ENCODE data around the gene TSR3.

The TSR3 gene

DNA sequence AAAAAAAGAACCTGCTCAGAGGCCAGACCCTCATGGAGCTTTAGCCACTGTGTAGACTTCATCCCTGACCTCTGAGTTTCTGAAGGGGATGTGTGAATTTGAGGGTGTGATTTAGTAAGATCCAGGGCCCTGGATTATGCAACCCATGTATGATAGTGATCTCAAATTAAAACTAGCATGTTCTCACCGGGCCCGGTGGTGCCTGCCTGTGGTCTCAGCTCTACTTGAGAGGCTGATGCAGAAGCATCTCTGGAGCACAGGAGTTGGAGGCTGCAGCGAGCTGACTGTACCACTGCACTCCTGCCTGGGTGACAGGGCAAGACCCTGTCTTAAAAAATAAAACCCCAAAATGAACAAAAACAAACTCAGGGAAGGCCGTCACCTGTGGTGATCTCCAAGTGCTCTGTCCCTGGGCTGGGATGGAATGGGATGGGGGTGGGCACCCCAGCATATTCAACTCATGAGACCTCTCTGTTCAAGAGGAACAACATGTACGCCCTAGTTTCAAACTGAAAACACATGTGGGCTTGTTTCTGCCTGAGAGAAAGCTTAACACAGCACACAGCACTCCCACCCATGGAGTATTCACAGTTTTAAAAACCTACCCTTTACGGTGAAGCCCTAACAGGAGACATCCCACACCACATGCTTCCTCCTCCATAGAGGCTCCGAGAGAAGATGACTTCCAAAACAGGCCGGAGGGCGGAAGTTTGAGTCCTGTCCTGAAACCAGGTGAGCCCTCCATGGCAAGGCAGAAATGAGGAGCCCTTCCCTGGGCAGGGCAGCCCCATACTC is 30.1 kb upstream of the TSR3 start:
- no peaks in the 10 kb centered on the region for H3K27me3 Mint-ChIP-seq (ENCODE audit: low read depth)
- peaks cover 13% of the 10 kb centered on the region for H3K4me1 Mint-ChIP-seq (ENCODE audit: low read depth)
- peaks cover 7% of the 10 kb centered on the region for H3K36me3 Mint-ChIP-seq (ENCODE audit: low read depth)
- no peak overlapping the region for H3K27ac Mint-ChIP-seq
- no peak overlapping the region for H3K4me3 Mint-ChIP-seq
- H3K9me3 Mint-ChIP-seq: no peaks in the 10 kb centered on the region

DNA sequence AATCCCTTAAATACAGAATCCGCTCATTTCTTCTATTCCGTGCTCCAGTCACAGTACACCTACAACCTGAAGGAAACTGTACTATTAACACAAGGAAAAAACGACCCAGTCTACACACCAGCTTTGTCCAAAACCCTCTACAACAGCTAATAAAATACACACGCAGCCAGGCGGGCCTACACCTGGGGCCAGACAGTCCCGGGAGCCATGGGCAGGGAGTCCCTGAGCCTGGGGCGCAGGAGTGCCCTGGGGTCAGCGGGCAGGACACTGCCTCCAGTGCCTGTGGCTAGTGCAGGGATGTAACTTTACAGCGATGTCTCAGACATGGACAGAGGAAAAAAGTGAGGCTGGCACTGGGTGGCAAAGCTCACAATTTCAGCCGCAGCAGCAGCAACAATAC is 28.5 kb upstream of the TSR3 start:
- Mint-ChIP-seq H3K9me3 (no peaks in the 10 kb centered on the region), H3K4me3 (peak overlapping the region; percentile 72), H3K27me3 (ENCODE audit: low read depth) (no peaks in the 10 kb centered on the region), H3K36me3 (ENCODE audit: low read depth) (peaks cover 7% of the 10 kb centered on the region), H3K4me1 (ENCODE audit: low read depth) (peaks cover 15% of the 10 kb centered on the region), H3K27ac (peak overlapping the region; percentile 34)

DNA sequence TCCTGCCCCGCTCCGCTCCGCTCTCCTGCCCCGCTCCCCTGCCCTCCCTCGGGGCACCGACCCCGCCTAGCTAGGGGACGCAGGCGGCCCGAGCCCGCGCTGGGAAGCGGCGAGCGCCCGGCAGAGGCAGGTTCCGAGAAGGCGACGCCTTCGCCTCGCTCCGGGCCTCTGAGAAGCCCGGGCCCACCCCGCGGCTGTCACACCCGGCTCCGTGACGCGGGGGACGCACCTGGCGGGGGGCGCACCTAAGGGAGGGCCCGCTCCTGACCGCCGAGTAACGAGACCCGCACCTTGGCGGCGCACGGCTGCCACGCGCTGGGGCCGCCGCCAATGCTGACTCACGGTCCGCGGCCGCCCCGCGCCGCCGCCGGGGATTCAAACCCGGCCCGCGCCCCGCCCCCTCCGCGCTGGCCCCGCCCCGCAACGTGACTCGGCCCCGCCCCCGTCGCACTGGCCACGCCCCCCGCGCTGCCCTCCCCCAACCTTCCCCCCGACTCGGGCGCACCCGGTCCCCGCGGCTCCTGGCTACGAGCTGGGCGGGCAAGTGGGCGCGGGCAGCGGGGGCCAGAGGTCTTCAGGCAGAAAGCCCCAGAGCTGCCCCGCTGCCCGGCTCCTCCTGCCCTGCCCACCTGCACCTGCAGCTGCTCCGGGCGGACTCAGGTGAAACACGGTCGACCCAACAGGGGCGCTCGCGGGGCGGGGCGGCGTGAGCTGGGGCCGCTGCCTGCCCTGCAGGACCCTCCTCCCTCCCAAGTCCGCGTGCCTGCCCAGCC is 27.8 kb upstream of the TSR3 start:
- Mint-ChIP-seq H3K27ac (peak overlapping the region; percentile 34), H3K9me3 (no peaks in the 10 kb centered on the region), H3K4me3 (peak overlapping the region; percentile 72), H3K4me1 (ENCODE audit: low read depth) (peaks cover 15% of the 10 kb centered on the region), H3K27me3 (ENCODE audit: low read depth) (no peaks in the 10 kb centered on the region), H3K36me3 (ENCODE audit: low read depth) (peaks cover 4% of the 10 kb centered on the region)

DNA sequence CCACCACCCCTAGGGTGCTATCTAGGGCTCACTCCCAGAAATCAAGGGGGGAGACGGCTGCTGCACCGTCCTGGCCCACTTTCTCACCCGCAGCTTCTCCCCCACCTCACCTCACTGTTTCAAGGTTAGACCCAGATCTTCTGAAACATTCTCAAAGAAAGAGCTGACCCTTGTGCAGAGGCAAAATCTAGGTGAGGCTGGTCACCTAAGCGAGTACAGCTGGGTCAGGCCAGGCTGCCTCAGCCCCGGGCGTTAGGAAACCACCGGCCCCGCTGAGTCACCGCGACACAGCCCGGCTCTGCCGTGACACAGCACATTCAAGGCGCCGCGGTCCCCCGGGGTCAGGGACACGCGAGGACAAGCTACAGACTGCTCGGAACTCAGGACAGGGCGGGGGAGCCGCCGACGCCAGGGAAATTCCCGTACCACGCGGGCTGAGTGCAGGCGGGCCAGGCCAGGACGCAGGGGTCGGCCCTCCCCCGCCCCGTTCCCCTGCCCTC is 27.2 kb upstream of the TSR3 start:
- H3K27ac Mint-ChIP-seq: peak overlapping the region; percentile 90
- peak overlapping the region; percentile 81 for H3K4me3 Mint-ChIP-seq
- H3K36me3 Mint-ChIP-seq (ENCODE audit: low read depth): peaks cover 4% of the 10 kb centered on the region
- H3K4me1 Mint-ChIP-seq (ENCODE audit: low read depth): peaks cover 15% of the 10 kb centered on the region
- no peaks in the 10 kb centered on the region for H3K27me3 Mint-ChIP-seq (ENCODE audit: low read depth)
- no peaks in the 10 kb centered on the region for H3K9me3 Mint-ChIP-seq

DNA sequence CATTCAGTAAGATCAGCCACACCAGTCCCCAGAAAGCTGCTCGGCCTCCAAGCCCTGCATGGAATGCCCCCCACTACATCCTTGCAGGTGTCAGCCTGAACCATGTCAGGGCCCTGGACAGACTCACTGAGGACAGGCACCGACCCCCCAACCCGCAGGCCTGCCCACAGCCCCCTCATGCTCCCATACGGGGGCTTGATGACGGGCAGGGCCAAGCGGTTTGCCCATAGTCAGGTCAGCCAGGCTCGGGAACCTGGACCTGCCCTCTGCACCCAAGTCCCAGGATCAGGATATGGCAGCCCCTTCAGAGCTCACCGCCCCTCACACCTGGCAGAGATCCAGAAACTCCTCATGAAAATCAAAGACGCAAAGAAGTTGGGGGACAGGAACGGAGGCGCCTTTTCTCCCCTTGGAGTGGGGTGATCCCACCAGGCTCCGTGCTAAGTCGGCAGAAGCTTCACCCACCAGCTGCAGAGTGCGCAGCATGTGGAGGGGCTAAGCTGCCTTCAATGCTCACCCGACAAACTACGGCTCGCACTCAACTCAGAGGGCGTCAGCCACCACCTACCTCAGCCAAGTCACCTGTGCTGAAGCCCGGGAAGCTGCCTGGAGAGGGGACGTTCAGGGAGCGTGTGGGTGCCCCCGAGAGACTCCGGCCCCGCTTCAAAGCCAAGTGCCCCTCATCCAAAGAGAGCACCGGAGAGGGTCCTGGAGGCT is 26.6 kb upstream of the TSR3 start:
- H3K4me1 Mint-ChIP-seq (ENCODE audit: low read depth): peaks cover 15% of the 10 kb centered on the region
- H3K4me3 Mint-ChIP-seq: peak overlapping the region; percentile 81
- H3K27me3 Mint-ChIP-seq (ENCODE audit: low read depth): no peaks in the 10 kb centered on the region

DNA sequence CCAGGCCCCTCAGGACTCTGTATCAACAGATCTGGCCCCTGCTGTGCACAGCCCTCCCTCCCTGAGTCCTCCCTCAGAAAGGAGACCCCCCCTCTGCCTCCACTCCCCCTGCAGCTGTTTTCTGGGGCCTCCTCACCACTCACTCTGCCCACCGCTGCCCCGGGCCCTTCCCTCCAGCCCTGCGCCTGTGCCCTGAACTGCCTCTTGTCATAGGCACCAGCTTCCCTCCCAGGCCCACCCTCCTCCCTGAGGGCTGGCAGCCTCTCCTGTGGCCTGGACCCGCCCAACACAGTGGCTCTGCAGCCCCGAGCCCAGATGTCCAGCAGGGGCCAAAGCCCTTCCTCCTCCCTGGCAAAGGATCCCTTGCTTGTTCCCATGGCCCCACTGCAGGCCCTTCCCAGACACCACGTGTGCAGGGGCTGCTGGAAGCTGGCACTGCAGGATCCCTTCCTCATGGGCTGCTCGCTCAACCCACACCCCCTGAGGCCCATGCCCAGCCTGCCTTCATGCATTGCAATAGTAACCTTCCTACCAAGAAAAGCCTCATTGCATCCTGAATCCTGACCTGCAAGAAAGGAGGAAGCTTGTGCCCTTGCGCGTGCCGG is 25.8 kb upstream of the TSR3 start:
- H3K4me3 Mint-ChIP-seq: peak overlapping the region; percentile 81

More for the DNA sequence above, 26.6 kb upstream of the TSR3 start:
- Mint-ChIP-seq H3K9me3 (no peaks in the 10 kb centered on the region), H3K27ac (peak overlapping the region; percentile 90), H3K36me3 (ENCODE audit: low read depth) (peaks cover 4% of the 10 kb centered on the region)

DNA sequence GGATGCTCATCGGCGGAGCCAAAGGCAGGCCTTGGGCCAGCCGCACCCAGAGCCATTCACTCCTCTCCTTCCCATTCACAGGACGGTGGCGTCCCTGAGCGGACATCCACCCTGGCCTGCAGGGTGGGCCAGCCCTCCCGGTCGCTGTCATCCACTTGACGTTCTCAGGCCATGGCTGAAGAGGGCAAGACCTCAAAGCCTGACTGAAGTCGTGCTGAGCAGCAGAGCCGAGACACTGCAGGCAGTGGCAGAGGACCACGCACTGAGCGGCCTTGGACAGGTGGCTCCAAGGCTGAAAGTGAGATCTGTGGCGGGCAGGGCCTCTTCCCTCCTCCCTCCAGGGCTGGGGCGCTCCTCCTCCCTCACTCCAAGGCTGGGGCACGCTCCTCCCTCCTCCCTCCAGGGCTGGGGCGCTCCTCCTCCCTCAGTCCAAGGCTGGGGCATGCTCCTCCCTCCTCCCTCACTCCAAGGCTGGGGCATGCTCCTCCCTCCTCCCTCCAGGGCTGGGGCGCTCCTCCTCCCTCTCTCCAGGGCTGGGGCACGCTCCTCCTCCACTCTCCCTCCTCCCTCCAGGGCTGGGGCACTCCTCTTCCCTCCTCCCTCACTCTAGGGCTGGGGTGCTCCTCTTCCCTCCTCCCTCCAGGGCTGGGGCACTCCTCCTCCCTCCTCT is 24.2 kb upstream of the TSR3 start:
- H3K36me3 Mint-ChIP-seq (ENCODE audit: low read depth): peaks cover 2% of the 10 kb centered on the region
- H3K27me3 Mint-ChIP-seq (ENCODE audit: low read depth): no peaks in the 10 kb centered on the region
- H3K9me3 Mint-ChIP-seq: no peaks in the 10 kb centered on the region
- no peak overlapping the region for H3K27ac Mint-ChIP-seq
- H3K4me3 Mint-ChIP-seq: no peak overlapping the region
- peaks cover 15% of the 10 kb centered on the region for H3K4me1 Mint-ChIP-seq (ENCODE audit: low read depth)

More for the DNA sequence above, 25.8 kb upstream of the TSR3 start:
- H3K27ac Mint-ChIP-seq: peak overlapping the region; percentile 62
- peaks cover 4% of the 10 kb centered on the region for H3K36me3 Mint-ChIP-seq (ENCODE audit: low read depth)
- no peaks in the 10 kb centered on the region for H3K27me3 Mint-ChIP-seq (ENCODE audit: low read depth)
- no peaks in the 10 kb centered on the region for H3K9me3 Mint-ChIP-seq
- H3K4me1 Mint-ChIP-seq (ENCODE audit: low read depth): peaks cover 15% of the 10 kb centered on the region

DNA sequence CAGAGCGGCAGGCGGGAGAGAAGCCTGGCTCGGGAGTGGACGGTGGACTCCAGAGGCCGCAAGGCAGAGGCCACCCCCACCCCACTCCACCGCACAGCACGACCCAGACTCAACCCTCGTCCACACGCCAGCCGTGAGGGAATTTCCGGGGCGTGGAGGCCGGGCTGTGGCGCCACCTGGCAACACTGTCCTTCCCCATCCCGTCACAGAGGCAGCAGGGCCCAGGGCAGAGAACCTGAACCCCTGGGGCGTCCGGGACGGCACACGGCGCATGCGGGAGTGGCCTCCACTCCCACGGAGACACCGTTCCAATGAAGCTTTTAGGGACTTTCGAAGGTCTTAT is 23.6 kb upstream of the TSR3 start:
- Mint-ChIP-seq H3K9me3 (no peaks in the 10 kb centered on the region), H3K36me3 (ENCODE audit: low read depth) (peaks cover 1% of the 10 kb centered on the region), H3K27ac (no peak overlapping the region), H3K4me1 (ENCODE audit: low read depth) (peaks cover 15% of the 10 kb centered on the region), H3K27me3 (ENCODE audit: low read depth) (no peaks in the 10 kb centered on the region), H3K4me3 (no peak overlapping the region)

DNA sequence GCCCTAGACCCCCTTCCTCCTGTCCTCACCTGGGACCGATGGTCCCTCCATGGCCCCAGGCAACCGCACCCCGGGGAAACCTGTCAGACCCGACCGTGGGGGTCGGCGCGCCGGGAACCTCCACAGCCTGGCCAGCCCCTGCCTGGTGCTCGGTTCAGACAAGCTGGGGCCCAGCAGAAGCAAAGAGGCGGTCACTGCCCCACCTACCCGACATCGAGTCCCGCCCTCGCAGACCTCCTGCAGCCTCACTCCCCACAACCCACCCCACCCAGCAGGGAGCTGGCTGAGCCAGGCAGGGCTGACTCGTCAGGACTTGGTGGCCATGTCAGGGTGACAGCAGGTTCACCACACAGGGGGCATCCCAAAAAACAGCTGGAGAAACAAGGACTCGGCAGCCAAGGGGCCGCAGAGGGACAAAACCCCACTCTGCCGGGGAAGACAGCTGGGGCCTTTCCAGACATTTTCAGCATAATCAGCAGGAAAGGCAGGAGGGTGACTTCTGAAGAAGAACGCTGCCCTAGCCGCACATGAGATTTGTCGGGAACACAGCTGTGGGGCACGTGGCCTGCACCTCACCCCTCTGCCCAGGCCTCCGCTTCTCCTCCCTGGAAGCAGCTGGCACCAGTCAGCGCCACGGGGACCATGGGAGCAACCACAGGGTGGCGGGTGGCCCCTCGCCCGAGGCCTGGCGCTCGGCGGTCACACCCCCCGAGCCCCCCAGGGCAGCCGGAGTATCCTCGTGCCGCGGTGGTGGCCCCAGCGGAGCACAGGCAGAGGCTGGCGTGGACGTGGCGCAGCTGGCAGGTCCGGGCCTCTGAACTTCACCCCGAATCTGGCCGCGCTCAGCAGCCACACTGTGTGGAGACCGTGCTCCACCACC is 23.0 kb upstream of the TSR3 start:
- Mint-ChIP-seq H3K27me3 (ENCODE audit: low read depth) (no peaks in the 10 kb centered on the region), H3K27ac (no peak overlapping the region), H3K9me3 (no peaks in the 10 kb centered on the region)

DNA sequence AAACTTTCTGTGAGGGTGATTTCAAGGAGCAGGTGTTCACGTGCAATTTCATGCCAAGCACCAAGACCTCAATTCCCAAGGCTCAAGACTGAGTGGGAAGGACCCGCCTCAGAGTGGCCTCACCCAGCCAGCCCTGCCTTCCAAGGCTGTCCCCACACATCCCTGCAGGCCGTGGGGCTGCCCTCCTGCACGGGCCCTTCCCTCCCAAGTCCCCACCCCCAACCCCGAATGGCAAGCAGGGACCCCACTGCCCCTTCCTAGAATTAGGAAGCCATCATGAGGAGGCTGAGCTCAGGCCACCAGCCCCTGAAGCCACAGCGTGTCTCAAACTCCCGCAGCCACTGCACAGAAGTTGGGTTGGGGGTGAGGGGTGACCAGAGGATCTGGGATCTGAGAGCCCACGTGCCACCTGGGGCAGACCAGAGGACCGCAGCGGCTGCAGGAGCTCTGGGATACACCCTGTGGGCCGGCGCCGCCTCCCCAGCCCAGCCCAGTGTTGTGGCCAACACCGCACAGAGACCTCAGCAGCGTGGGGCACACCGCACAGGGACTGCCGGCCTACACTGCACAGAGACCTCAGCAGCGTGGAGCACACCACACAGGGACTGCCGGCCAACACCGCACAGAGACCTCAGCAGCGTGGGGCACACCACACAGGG is 20.7 kb upstream of the TSR3 start:
- peaks cover 2% of the 10 kb centered on the region for H3K4me1 Mint-ChIP-seq (ENCODE audit: low read depth)
- no peak overlapping the region for H3K27ac Mint-ChIP-seq
- H3K27me3 Mint-ChIP-seq (ENCODE audit: low read depth): no peaks in the 10 kb centered on the region
- no peaks in the 10 kb centered on the region for H3K9me3 Mint-ChIP-seq
- no peak overlapping the region for H3K4me3 Mint-ChIP-seq
- H3K36me3 Mint-ChIP-seq (ENCODE audit: low read depth): no peaks in the 10 kb centered on the region

More for the DNA sequence above, 23.0 kb upstream of the TSR3 start:
- Mint-ChIP-seq H3K36me3 (ENCODE audit: low read depth) (peaks cover 1% of the 10 kb centered on the region), H3K4me3 (no peak overlapping the region), H3K4me1 (ENCODE audit: low read depth) (peaks cover 13% of the 10 kb centered on the region)

DNA sequence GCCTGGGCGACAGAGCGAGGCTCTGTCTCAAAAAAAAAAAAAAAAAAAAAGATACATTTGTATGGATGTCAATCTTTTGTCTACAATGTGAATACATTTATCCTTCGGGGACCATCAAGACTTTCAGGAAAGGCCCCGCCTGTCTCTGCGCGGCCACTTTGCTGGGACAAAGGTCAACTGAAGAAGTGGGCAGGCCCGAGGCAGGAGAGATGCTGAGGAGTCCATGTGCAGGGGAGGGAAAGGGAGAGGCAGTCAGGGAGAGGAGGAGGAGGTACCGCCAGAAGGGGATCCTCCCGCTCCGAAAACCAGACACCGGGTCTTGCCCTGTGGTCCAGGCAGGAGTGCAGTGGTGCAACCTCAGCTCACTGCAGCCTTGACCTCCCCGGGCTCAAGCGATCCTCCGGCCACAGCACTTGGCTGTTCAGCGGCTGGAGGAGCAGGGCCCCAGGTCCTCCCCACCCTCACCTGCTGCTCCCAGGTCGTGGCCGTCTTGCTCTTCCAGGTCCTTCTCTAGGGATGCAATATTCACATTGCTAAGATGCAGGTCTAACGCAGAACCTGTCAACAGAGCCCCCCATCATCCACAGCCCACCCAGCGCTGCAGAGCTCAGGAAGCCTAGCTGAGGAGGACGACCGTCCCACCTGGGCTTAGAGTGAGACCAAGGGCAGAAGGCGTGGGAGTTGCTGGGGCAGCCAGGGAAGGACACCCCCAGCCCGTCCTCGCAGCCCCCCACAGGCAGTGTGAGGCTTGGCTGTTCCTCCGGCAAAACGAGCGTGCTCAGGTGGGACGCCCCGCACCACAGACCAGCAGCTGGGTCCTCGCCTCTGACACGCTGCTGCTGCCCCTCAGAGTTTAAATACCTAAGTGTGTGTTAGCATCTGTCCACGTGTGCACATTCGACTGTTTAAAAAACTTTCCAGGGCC is 19.6 kb upstream of the TSR3 start:
- peaks cover under 1% of the 10 kb centered on the region for H3K4me1 Mint-ChIP-seq (ENCODE audit: low read depth)
- no peaks in the 10 kb centered on the region for H3K27me3 Mint-ChIP-seq (ENCODE audit: low read depth)
- H3K4me3 Mint-ChIP-seq: no peak overlapping the region
- no peaks in the 10 kb centered on the region for H3K9me3 Mint-ChIP-seq
- H3K36me3 Mint-ChIP-seq (ENCODE audit: low read depth): no peaks in the 10 kb centered on the region
- H3K27ac Mint-ChIP-seq: no peak overlapping the region

Measured in T-helper 1 cell treated with Interleukin-12 subunit alpha and Interleukin-12 subunit beta and Interleukin-4 antibody, amounts not matched to agents 30 μg/mL and 1 μg/mL, for 36 hours (primary cell).